Activated CD4-positive, alpha-beta T cell treated with anti-CD3 and anti-CD28 coated beads, Interleukin-2, amount 10 ng/mL, durations not matched to agents 7 days and 5 days (primary cell): ENCODE measurements around the gene UROS. TPM values are rescaled to one million over a fixed set of nuclear protein-coding genes. Genes with fewer than 3 reads are reported as not detected.

Source experiments
- CTCF ChIA-PET: fragments of 350-600 bp; sonication (Branson Sonifier 250); formaldehyde crosslinking; loops from one replicate; lab custom pipeline; 2021; ENCODE audit warnings: antibody characterized with exemption; lab: Charles Lee
- POLR2A ChIA-PET: fragments of 350-600 bp; sonication (Branson Sonifier 250); formaldehyde crosslinking; loops from one replicate; lab custom pipeline; 2021; ENCODE audit warnings: antibody characterized with exemption; lab: Charles Lee
- DNase-seq: peaks from one replicate; pipeline ENCODE4 v3.0.0-alpha.2; 2020
- H3K27ac Mint-ChIP-seq: one replicate; pipeline ENCODE4 v1.8.0; 2021; ENCODE audit warnings: mild to moderate bottlenecking, moderate library complexity, mixed read lengths
- H3K27me3 Mint-ChIP-seq: one replicate; pipeline ENCODE4 v1.8.0; 2021; ENCODE audit warnings: mixed read lengths
- H3K36me3 Mint-ChIP-seq: one replicate; pipeline ENCODE4 v1.8.0; 2021; ENCODE audit warnings: low read depth, mixed read lengths
- H3K4me1 Mint-ChIP-seq: one replicate; pipeline ENCODE4 v1.8.0; 2021; ENCODE audit warnings: mixed read lengths
- H3K4me3 Mint-ChIP-seq: one replicate; pipeline ENCODE4 v1.8.0; 2021; ENCODE audit warnings: mild to moderate bottlenecking, moderate library complexity, mixed read lengths
- H3K9me3 Mint-ChIP-seq: one replicate; pipeline ENCODE4 v1.8.0; 2021; ENCODE audit warnings: mixed read lengths
- total RNA-seq, 2 experiments: library from RNA; stranded (reverse); gene quantifications; one replicate each; pipeline ENCODE4 v1.2.3, GENCODE V29; 2021

The UROS gene
- total RNA-seq, 2 experiments from 2014 or later: 40.4 to 43.3 TPM

DNA sequence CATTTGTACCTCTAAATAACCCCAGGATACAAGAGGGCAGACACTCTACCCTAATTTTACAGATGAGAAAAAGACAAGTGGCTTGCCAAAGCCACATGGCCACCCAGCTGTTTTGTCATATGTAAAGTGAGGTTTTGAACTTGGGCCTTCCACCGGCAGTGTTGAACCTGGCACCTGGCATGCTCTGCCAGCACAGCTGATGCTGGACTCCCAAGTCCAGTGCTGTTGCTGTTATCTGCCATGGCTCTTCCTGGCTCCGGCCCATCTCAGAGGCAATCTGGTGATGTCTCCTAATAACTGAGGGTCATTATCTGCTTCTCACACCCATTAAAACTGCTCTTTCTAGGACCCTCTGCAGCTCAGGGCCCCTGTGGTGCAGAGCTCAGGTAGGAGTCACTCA is 25.3 kb upstream of the UROS start:
- CTCF ChIA-PET: no interaction called here
- H3K36me3 Mint-ChIP-seq: peaks cover 5% of the 10 kb centered on the region
- POLR2A ChIA-PET: no interaction called here
- no peaks in the 10 kb centered on the region for H3K9me3 Mint-ChIP-seq
- no peak for DNase-seq
- no peaks in the 10 kb centered on the region for H3K4me1 Mint-ChIP-seq
- H3K27me3 Mint-ChIP-seq: no peaks in the 10 kb centered on the region
- H3K27ac Mint-ChIP-seq: no peak overlapping the region
- H3K4me3 Mint-ChIP-seq: no peak overlapping the region

DNA sequence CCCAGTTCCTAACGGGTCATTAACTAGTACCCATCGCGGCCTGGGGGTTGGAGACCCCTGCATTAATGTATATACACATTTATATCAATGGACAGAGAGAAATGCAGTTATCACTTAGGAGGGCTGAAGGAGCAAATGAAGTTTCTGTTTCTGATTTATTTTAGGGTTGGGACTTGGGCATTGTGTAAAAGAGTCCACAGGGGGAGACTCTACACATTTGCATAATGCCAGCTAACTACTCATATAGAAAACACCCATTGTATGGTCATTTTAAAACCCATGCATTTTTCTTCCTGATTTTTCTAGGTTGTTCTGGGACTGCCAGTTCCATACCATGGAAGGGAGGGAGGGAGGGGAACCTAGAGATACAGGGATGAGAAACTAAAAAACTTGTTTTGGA is 23.8 kb upstream of the UROS start:
- ChIA-PET CTCF (interaction anchor here (1.0 kb wide), 1 partner anchor 50 kb away, joined by 3 read pairs; no protein-coding TSS in a partner anchor), POLR2A (no interaction called here)
- H3K4me1 Mint-ChIP-seq: no peaks in the 10 kb centered on the region
- H3K27ac Mint-ChIP-seq: no peak overlapping the region
- H3K27me3 Mint-ChIP-seq: no peaks in the 10 kb centered on the region
- H3K36me3 Mint-ChIP-seq: peaks cover 3% of the 10 kb centered on the region
- no peaks in the 10 kb centered on the region for H3K9me3 Mint-ChIP-seq
- no peak overlapping the region for H3K4me3 Mint-ChIP-seq
- no peak for DNase-seq

DNA sequence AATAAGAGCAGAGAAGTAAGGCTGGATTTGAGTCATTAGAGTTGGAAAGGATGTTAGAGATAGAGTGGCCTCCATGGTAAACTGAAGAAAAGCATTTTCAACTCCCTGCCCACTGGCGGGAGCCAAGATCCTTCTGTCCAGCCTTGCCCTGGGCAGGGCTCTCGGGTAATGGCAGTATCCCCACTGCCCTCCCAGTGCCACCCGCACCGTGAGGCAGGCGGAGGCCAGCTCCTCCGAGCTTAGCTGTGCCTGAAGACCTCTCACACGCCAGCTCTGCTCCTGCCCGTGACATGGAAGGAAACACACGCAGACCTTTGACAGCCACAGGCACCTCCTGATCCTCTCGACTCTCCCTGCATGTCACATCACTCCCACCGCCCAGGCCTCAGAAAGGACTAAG is 22.6 kb upstream of the UROS start:
- Mint-ChIP-seq H3K27ac (no peak overlapping the region), H3K4me1 (no peaks in the 10 kb centered on the region), H3K9me3 (no peaks in the 10 kb centered on the region), H3K27me3 (no peaks in the 10 kb centered on the region), H3K4me3 (no peak overlapping the region), H3K36me3 (peaks cover 3% of the 10 kb centered on the region)
- DNase-seq: no peak
- ChIA-PET POLR2A (interaction anchor here (0.6 kb wide), 1 partner anchor 1330 kb away, joined by 3 read pairs; no protein-coding TSS in a partner anchor), CTCF (interaction anchor here (1.8 kb wide), 1 partner anchor 10 kb away, joined by 3 read pairs; no protein-coding TSS in a partner anchor)

DNA sequence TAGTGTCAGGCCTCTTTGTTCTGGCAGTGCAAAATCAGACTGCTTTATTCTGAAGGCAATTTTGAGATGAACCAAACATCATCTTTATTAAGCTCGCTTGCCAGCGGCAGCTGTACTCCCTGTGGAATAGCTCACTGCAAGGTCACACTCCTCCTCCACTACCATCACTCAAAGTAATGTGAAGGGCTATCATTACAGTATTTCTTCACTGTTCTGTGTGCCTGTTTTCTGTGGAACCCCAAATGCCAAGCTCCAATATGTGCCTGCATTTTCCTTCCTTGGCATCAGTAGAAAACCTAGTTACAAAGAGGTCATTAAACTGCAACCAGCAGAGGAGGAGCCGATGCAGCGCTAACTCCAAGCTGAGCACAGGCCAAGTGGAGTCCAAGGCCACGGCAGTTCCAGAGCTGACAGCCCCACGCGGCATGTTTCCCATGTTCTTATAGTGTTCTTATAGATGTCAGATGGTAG is 21.7 kb upstream of the UROS start:
- peaks cover 1% of the 10 kb centered on the region for H3K36me3 Mint-ChIP-seq
- POLR2A ChIA-PET: interaction anchor here (0.6 kb wide), 1 partner anchor 11 kb away, joined by 12 read pairs; no protein-coding TSS in a partner anchor

DNA sequence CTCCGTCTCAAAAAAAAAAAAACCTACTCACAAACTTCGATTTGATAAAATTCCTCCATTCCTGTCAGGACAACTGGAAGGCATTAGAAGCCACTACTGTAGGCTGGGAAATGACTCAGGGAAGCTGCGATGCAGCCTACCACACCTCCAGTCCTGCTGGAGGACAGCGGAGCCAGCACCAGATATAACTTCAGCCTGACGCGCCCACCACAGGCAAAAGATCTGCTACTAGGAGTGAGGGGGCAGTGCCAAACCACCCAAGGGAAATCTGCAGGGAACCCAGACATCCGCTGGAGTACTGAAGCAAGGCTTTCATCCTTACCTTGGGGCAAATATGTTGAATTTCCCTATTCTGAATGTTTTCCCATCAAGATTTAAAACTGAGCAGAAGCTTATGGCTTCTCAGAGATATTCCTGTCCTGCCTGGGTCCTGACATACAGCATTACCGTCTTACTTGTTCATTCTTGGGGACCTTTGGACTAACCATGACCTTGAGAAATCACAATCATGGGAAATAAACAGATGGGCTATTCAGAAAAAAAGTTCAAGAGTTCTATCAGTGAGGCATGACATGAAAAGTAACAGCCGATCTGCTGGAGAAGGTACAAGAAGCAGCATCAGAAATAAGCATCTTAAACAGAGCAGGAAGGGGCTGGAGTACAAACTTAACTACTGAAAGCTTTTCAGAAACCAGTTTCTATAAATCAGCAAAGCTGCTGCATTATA is 20.7 kb upstream of the UROS start:
- Mint-ChIP-seq H3K4me1 (no peaks in the 10 kb centered on the region), H3K9me3 (no peaks in the 10 kb centered on the region), H3K36me3 (peaks cover 1% of the 10 kb centered on the region), H3K27me3 (no peaks in the 10 kb centered on the region), H3K4me3 (no peak overlapping the region), H3K27ac (no peak overlapping the region)
- POLR2A ChIA-PET: no interaction called here
- DNase-seq: no peak
- CTCF ChIA-PET: interaction anchor here (1.6 kb wide), 1 partner anchor 14 kb away, joined by 3 read pairs; no protein-coding TSS in a partner anchor

More for the DNA sequence above, 21.7 kb upstream of the UROS start:
- Mint-ChIP-seq H3K27me3 (no peaks in the 10 kb centered on the region), H3K9me3 (no peaks in the 10 kb centered on the region), H3K27ac (no peak overlapping the region), H3K4me3 (no peak overlapping the region), H3K4me1 (no peaks in the 10 kb centered on the region)
- CTCF ChIA-PET: interaction anchor here (0.6 to 1.8 kb wide), 3 partner anchors 11 to 835 kb away, joined by 3 to 5 read pairs (median 3); no protein-coding TSS in a partner anchor
- no peak for DNase-seq

DNA sequence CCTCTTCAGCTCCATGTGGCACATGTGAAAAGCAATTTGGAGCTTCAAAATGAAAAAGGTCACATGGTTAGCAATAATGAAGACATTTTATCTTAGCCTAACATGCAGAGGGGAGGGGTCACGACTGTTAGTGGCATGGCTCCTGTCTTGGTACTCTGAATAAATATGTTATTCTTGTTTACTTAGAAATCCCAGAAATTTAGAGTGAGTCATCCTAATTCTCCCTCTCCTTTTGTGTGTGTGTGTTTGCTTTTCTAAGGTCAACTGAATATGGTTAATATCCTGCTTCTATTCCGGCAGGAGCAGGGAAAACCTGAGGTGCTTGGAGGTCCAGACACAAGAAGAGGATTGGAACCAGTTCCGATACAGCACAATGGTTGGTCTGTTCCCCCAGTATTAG is 17.9 kb upstream of the UROS start:
- POLR2A ChIA-PET: no interaction called here
- H3K4me1 Mint-ChIP-seq: no peaks in the 10 kb centered on the region
- no peak overlapping the region for H3K4me3 Mint-ChIP-seq
- H3K27ac Mint-ChIP-seq: no peak overlapping the region
- peaks cover 11% of the 10 kb centered on the region for H3K36me3 Mint-ChIP-seq
- CTCF ChIA-PET: interaction anchor here (0.7 kb wide), 1 partner anchor 11 kb away, joined by 3 read pairs; no protein-coding TSS in a partner anchor
- H3K9me3 Mint-ChIP-seq: no peaks in the 10 kb centered on the region
- no peaks in the 10 kb centered on the region for H3K27me3 Mint-ChIP-seq
- no peak for DNase-seq

DNA sequence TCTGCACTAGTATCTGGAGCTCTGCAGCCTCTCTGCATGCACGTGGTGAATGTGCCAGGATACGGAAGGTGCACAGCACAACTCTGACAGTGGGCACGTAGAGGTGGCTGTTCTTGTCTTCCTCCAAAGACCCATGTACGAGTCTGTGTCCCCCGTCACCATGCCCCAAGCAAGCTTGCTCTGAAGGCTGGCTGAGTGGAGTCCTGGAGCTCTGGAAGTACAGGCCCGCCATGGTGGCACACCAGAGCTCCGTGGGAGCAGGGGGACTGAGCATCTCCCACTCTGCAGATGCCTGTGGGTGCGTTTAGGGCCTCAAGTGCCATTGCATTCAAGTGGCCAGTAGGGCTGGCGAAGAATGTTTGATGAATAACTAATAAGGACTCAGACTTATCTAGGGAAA is 17.3 kb upstream of the UROS start:
- Mint-ChIP-seq H3K27me3 (no peaks in the 10 kb centered on the region), H3K4me3 (no peak overlapping the region), H3K36me3 (peaks cover 15% of the 10 kb centered on the region), H3K4me1 (no peaks in the 10 kb centered on the region), H3K9me3 (no peaks in the 10 kb centered on the region), H3K27ac (no peak overlapping the region)
- DNase-seq: no peak
- POLR2A ChIA-PET: no interaction called here
- CTCF ChIA-PET: interaction anchor here (0.7 kb wide), 1 partner anchor 11 kb away, joined by 3 read pairs; no protein-coding TSS in a partner anchor

DNA sequence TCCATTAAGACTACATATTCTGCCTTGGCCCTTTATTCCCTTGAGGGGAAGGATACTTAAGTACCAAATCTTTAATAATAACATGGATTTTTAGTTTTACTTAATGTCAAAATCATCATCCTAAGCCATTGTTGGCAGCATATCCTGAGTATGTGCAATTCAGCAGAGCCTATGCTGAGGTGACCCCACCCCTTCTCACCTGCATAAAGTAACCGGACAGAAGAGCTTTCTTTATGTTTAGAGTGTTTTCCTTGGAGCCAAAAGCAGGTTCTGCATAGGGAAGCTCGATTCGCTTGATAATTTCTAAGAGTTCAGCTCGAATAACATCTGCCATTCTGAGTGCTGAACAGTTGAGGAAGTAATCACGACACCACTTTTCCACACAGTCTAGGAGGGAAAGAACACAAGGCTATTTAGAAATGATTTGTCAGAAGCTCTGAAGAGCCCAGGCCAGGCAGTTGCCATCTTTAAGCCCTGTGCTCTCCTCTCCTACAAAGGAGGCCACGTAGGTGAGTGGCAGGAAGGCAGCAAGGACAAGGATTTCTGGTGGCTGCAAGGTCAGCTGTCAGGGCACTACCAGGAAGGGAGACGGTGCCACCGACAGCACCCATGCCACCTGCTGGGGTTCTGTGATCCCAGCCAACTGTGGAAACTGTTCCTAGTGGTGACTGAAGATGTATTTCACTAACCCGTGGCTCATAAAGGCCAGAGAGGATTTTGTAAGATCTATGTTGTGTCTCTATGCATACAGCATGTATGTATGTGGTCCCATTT is 15.9 kb upstream of the UROS start:
- CTCF ChIA-PET: interaction anchor here (0.9 to 1.2 kb wide), 2 partner anchors 17 to 20 kb away, joined by 3 read pairs; no protein-coding TSS in a partner anchor
- H3K4me3 Mint-ChIP-seq: no peak overlapping the region
- H3K27me3 Mint-ChIP-seq: no peaks in the 10 kb centered on the region
- H3K4me1 Mint-ChIP-seq: no peaks in the 10 kb centered on the region
- H3K27ac Mint-ChIP-seq: no peak overlapping the region
- DNase-seq: no peak
- H3K36me3 Mint-ChIP-seq: peaks cover 23% of the 10 kb centered on the region
- POLR2A ChIA-PET: no interaction called here
- H3K9me3 Mint-ChIP-seq: no peaks in the 10 kb centered on the region

DNA sequence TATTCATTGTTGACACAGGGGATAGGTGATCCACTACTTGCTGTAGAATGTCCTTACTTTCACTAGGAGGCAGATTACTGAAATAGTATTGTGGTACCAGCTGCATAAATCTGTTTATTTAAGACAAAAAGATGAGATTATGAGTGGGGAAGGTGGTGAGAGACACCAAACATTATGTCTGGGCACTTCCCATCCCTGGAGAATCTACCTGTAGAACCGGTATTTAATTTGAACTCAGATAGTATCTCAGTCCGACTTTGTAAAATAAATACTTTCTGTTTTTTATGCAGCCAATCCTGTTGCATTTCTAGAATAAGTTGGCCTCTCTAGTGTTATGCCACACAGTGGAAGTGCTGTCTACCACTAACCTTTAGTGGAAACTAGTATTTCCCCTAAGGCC is 13.7 kb upstream of the UROS start:
- ChIA-PET CTCF (interaction anchor here (0.6 kb wide), 1 partner anchor 1499 kb away, joined by 3 read pairs; no protein-coding TSS in a partner anchor), POLR2A (no interaction called here)
- peaks cover 33% of the 10 kb centered on the region for H3K36me3 Mint-ChIP-seq
- no peak overlapping the region for H3K4me3 Mint-ChIP-seq
- no peaks in the 10 kb centered on the region for H3K27me3 Mint-ChIP-seq
- no peak overlapping the region for H3K27ac Mint-ChIP-seq
- no peaks in the 10 kb centered on the region for H3K4me1 Mint-ChIP-seq
- no peak for DNase-seq
- H3K9me3 Mint-ChIP-seq: no peaks in the 10 kb centered on the region

DNA sequence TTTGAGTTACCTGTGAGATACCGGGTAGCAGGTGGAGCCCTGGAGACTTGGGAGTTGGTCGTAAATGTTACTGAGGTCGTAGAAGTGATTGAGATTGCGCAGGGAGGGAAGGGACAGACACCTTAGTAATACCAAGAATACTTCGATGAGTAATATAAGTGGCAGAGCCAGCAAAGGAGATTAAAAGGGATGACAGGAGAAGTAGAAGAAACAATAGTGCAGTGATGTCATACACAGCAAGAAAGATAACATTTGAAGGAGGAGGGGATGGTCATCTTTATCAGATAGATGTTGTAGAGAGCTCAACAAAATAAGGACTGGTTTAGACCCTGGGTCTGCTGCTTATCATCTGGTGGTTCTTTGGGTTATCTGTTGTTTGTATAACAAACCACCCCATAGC is 5.3 kb upstream of the UROS start:
- CTCF ChIA-PET: interaction anchor here (2.8 kb wide), 1 partner anchor 14 kb away, joined by 8 read pairs; no protein-coding TSS in a partner anchor
- H3K4me3 Mint-ChIP-seq: no peak overlapping the region
- POLR2A ChIA-PET: no interaction called here
- H3K36me3 Mint-ChIP-seq: peaks cover 44% of the 10 kb centered on the region
- DNase-seq: no peak
- no peaks in the 10 kb centered on the region for H3K9me3 Mint-ChIP-seq
- no peak overlapping the region for H3K27ac Mint-ChIP-seq
- H3K27me3 Mint-ChIP-seq: no peaks in the 10 kb centered on the region
- H3K4me1 Mint-ChIP-seq: peaks cover 23% of the 10 kb centered on the region

DNA sequence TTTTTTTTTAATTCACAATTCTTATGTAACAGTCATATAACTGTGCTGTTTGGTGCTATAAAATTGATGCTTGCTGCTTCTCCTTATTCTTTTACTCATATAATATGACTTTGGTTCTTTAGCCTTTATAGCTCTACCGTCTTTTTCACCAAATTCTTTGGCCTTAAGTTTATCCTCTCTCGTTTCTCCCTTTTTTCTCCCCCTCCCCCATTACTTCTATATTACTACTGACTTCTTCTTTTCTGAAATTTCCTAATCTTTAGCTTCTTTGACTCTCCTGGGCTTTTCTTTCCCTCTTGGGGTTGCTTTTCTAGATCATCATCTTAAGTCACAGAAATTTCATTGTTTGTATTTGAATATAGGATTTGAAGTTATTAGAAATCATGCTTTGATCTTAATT is 4.1 kb upstream of the UROS start:
- no peaks in the 10 kb centered on the region for H3K9me3 Mint-ChIP-seq
- ChIA-PET CTCF (interaction anchor here (1.1 kb wide), 1 partner anchor 23 kb away, joined by 3 read pairs; no protein-coding TSS in a partner anchor), POLR2A (no interaction called here)
- no peaks in the 10 kb centered on the region for H3K27me3 Mint-ChIP-seq
- peaks cover 23% of the 10 kb centered on the region for H3K4me1 Mint-ChIP-seq
- peaks cover 42% of the 10 kb centered on the region for H3K36me3 Mint-ChIP-seq
- no peak for DNase-seq
- no peak overlapping the region for H3K27ac Mint-ChIP-seq
- H3K4me3 Mint-ChIP-seq: no peak overlapping the region

DNA sequence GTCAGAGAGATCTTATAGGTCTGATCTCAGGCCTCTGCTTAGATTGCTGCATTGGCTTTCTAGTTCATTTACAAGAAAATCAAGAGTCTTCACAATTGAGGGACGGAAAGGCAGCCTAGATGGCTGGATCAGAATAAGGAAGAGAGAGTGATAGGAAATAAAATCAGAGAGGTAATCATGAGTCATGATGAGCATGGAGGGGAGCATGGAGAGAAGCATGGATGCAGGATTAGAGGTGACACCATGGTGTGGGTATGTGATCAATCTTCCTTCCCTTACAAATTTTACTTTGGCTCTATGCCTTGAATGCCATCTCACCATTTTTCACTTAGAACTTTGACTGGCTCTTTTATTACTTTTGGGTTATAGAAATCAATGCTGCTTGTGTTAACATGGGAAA is 1.7 kb upstream of the UROS start:
- ChIA-PET POLR2A (no interaction called here), CTCF (no interaction called here)
- Mint-ChIP-seq H3K27me3 (no peaks in the 10 kb centered on the region), H3K9me3 (no peaks in the 10 kb centered on the region), H3K27ac (no peak overlapping the region), H3K36me3 (peaks cover 27% of the 10 kb centered on the region), H3K4me1 (peaks cover 37% of the 10 kb centered on the region), H3K4me3 (no peak overlapping the region)
- no peak for DNase-seq
